Stimulated activated CD4-positive, alpha-beta T cell treated with anti-CD3 and anti-CD28 coated beads, Interleukin-15, amount 100 ng/mL, for 48 hours (primary cell): ENCODE results near the gene ZNF124.
"Not testable (repeated sequence)": the region's sequence is repeated elsewhere in the genome, so short reads cannot be mapped to it uniquely, and the experiment has no call there.

Experiments
- DNase-seq, 2 donors: peaks; one replicate each; pipeline ENCODE4 v3.0.0-alpha.2; 2020; ENCODE audit warnings: low read depth in 2 of 2

Gene ZNF124

GRCh38 chr1:247171875-247172563, at the start of gene ZNF124:
ZNF124 (minus strand) TSS chr1:247172020; CDS start chr1:247171877, 143 bp downstream.
- DNase-seq = not testable (repeated sequence)

- DNase-seq = not testable (repeated sequence)
Measured at GRCh38 chr1:247220280-247220679, 48.5 kb upstream of the ZNF124 start.

- no peak for DNase-seq
Measured at GRCh38 chr1:247218121-247218651, 46.4 kb upstream of the ZNF124 start.

- no peak for DNase-seq
Measured at GRCh38 chr1:247216261-247216660, 44.4 kb upstream of the ZNF124 start.

GRCh38 chr1:247212627-247213617, 41.1 kb upstream of the ZNF124 start:
- DNase-seq = no peak

GRCh38 chr1:247212012-247212411, 40.2 kb upstream of the ZNF124 start:
- no peak for DNase-seq

GRCh38 chr1:247211339-247211738, 39.5 kb upstream of the ZNF124 start:
- DNase-seq = no peak

GRCh38 chr1:247210376-247211117, 38.7 kb upstream of the ZNF124 start:
- peak; percentile 91 to 95 for DNase-seq

GRCh38 chr1:247210062-247210375, 38.2 kb upstream of the ZNF124 start:
- DNase-seq = no peak

- DNase-seq = no peak
Measured at GRCh38 chr1:247209396-247209795, 37.6 kb upstream of the ZNF124 start.

GRCh38 chr1:247204177-247204647, 32.4 kb upstream of the ZNF124 start:
- no peak for DNase-seq

GRCh38 chr1:247198781-247199180, 27.0 kb upstream of the ZNF124 start:
- DNase-seq = no peak

- DNase-seq = no peak
Measured at GRCh38 chr1:247193958-247194357, 22.1 kb upstream of the ZNF124 start.

- DNase-seq = no peak
Measured at GRCh38 chr1:247189981-247190798, 18.4 kb upstream of the ZNF124 start.

GRCh38 chr1:247185667-247186066, 13.8 kb upstream of the ZNF124 start:
- DNase-seq = no peak

GRCh38 chr1:247184254-247184653, 12.4 kb upstream of the ZNF124 start:
- no peak for DNase-seq

GRCh38 chr1:247182994-247183393, 11.2 kb upstream of the ZNF124 start:
- DNase-seq = no peak

GRCh38 chr1:247180581-247180980, 8.8 kb upstream of the ZNF124 start:
- no peak for DNase-seq

- DNase-seq = no peak
Measured at GRCh38 chr1:247177755-247178154, 5.9 kb upstream of the ZNF124 start.

GRCh38 chr1:247175458-247175857, 3.6 kb upstream of the ZNF124 start:
- DNase-seq = no peak

- DNase-seq = no peak
Measured at GRCh38 chr1:247173431-247173830, 1.6 kb upstream of the ZNF124 start.
